Mesenchymal stem cell (in vitro differentiated cells and primary cell): ENCODE measurements around the gene OR10P1.

Source experiments
- DNase-seq: peaks from one replicate; pipeline ENCODE4 v3.0.0-alpha.2; 2013
- H2AFZ ChIP-seq: one replicate; pipeline ENCODE4 v1.6.1; 2013; ENCODE audit warnings: low read depth, mild to moderate bottlenecking, control low read depth, inconsistent platforms, low read length, moderate library complexity
- H2AK5ac ChIP-seq: 2 replicates; pipeline ENCODE4 v1.6.1; 2013; ENCODE audit warnings: low read length, moderate library complexity, mild to moderate bottlenecking, inconsistent platforms; ENCODE audit not compliant: severe bottlenecking
- H2BK120ac ChIP-seq: one replicate; pipeline ENCODE4 v1.6.1; 2013; ENCODE audit warnings: low read depth, mild to moderate bottlenecking, inconsistent platforms, low read length, moderate library complexity
- H2BK12ac ChIP-seq, 2 experiments: one replicate each; pipeline ENCODE4 v1.6.1; 2013; ENCODE audit warnings: inconsistent platforms in 2 of 2, low read length in 2 of 2, mild to moderate bottlenecking in 2 of 2, moderate library complexity in 2 of 2, control low read depth in 1 of 2
- H2BK15ac ChIP-seq: one replicate; pipeline ENCODE4 v1.6.1; 2013; ENCODE audit warnings: mild to moderate bottlenecking, low read depth, inconsistent platforms; ENCODE audit not compliant: poor library complexity, severe bottlenecking
- H2BK5ac ChIP-seq: 2 replicates; pipeline ENCODE4 v1.6.1; 2013; ENCODE audit warnings: low read depth, mild to moderate bottlenecking, low read length, control low read depth, inconsistent platforms; ENCODE audit not compliant: poor library complexity, severe bottlenecking
- H3K14ac ChIP-seq, 2 experiments: one replicate each; pipeline ENCODE4 v1.6.1; 2013; ENCODE audit warnings: inconsistent platforms in 2 of 2, low read length in 2 of 2, control low read depth in 1 of 2, mild to moderate bottlenecking in 1 of 2, moderate library complexity in 1 of 2
- H3K18ac ChIP-seq, 2 experiments: one replicate each; pipeline ENCODE4 v1.6.1; 2013; ENCODE audit warnings: inconsistent platforms in 2 of 2, low read length in 2 of 2, control low read depth in 1 of 2, low read depth in 1 of 2, mild to moderate bottlenecking in 1 of 2
- H3K23ac ChIP-seq, 2 experiments: one replicate each; pipeline ENCODE4 v1.6.1; 2013; ENCODE audit warnings: inconsistent platforms in 2 of 2, low read length in 2 of 2, mild to moderate bottlenecking in 2 of 2, moderate library complexity in 2 of 2, control low read depth in 1 of 2
- H3K27ac ChIP-seq: 2 replicates; pipeline ENCODE4 v1.5.1; 2013; ENCODE audit warnings: mild to moderate bottlenecking, moderate library complexity, low read length, control low read depth, inconsistent platforms; ENCODE audit not compliant: poor library complexity, severe bottlenecking
- H3K27me3 ChIP-seq, 2 experiments: 2 replicates each; pipeline versions ENCODE4 v1.6.1 to v1.7.0; 2013; ENCODE audit warnings: low read length in 2 of 2, mild to moderate bottlenecking in 2 of 2, moderate library complexity in 2 of 2, control low read depth in 1 of 2, inconsistent platforms in 1 of 2; ENCODE audit not compliant: control insufficient read depth in 1 of 2, insufficient read depth in 1 of 2
- H3K36me3 ChIP-seq, 2 experiments: 2 replicates each; pipeline versions ENCODE4 v1.6.1 to v1.7.0; 2013; ENCODE audit warnings: low read length in 2 of 2, control low read depth in 1 of 2, inconsistent platforms in 1 of 2, low read depth in 1 of 2, mild to moderate bottlenecking in 1 of 2; ENCODE audit not compliant: insufficient read depth in 2 of 2, control insufficient read depth in 1 of 2
- H3K4ac ChIP-seq, 2 experiments: one replicate each; pipeline ENCODE4 v1.6.1; 2013; ENCODE audit warnings: inconsistent platforms in 2 of 2, low read length in 2 of 2, mild to moderate bottlenecking in 2 of 2, moderate library complexity in 2 of 2, control low read depth in 1 of 2, low read depth in 1 of 2
- H3K4me1 ChIP-seq: 2 replicates; pipeline ENCODE4 v1.6.1; 2013; ENCODE audit warnings: low read depth, low read length, control low read depth; ENCODE audit not compliant: control insufficient read depth, insufficient read depth
- H3K4me2 ChIP-seq: 2 replicates; pipeline ENCODE4 v1.6.1; 2013; ENCODE audit warnings: low read length, mild to moderate bottlenecking, inconsistent platforms; ENCODE audit not compliant: poor library complexity, severe bottlenecking
- H3K4me3 ChIP-seq, 2 experiments: 2 replicates each; pipeline versions ENCODE4 v1.5.1 to v1.7.0; 2013; ENCODE audit warnings: low read length in 2 of 2, mild to moderate bottlenecking in 2 of 2, control low read depth in 1 of 2, low read depth in 1 of 2; ENCODE audit not compliant: insufficient read depth in 1 of 2
- H3K79me1 ChIP-seq: replicated peaks from 2 replicates; pipeline ENCODE4 v1.6.1; 2013; ENCODE audit warnings: mild to moderate bottlenecking, control low read depth, low read length, inconsistent platforms; ENCODE audit not compliant: poor library complexity, severe bottlenecking
- H3K9ac ChIP-seq: 2 replicates; pipeline ENCODE4 v1.7.0; 2013; ENCODE audit warnings: mild to moderate bottlenecking, low read length, moderate library complexity
- H3K9me3 ChIP-seq: 2 replicates; pipeline ENCODE4 v1.7.0; 2013; ENCODE audit warnings: mild to moderate bottlenecking, low read length; ENCODE audit not compliant: control insufficient read depth
- H4K8ac ChIP-seq: one replicate; pipeline ENCODE4 v1.6.1; 2013; ENCODE audit warnings: inconsistent platforms, mild to moderate bottlenecking, low read length, moderate library complexity
- H4K91ac ChIP-seq: one replicate; pipeline ENCODE4 v1.6.1; 2013; ENCODE audit warnings: mild to moderate bottlenecking, low read length, inconsistent platforms
- WGBS: methylation state at CpG from one replicate; pipeline ENCODE4 v1.1.7; 2013; ENCODE audit warnings: mixed read lengths; 5-methylcytosine and 5-hydroxymethylcytosine counted together

OR10P1 gene

GRCh38 chr12:55612646-55613045 is 24.0 kb upstream of the OR10P1 start:
- Histone ChIP-seq H3K4me1 (no peaks in the 10 kb centered on the region), H3K18ac (no peak overlapping the region)

DNA sequence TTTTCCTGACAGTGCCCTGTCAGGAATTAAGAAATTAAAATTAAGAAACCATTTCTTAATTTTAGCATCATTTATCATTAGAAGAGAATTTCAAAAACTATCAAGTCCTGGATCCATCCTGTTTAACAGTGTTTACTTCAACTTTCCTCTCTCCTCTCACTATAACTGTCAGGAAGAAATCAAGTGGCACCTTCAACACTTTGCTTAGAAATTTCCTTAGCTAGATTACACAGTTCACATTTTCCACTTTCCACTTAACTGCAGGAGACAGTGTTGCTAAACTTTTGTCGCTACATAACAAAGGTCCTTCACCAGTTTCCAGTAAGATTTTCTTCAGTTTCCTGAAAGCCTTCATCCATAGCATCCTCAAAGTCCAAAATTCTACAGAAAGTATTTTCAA is 21.9 kb upstream of the OR10P1 start:
- H4K91ac ChIP-seq = no peak overlapping the region
- H2BK12ac ChIP-seq = no peak overlapping the region
- no peak overlapping the region for H2AK5ac ChIP-seq
- no peak overlapping the region for H2BK120ac ChIP-seq
- H4K8ac ChIP-seq = no peak overlapping the region
- DNase-seq = no peak
- no peak overlapping the region for H3K27ac ChIP-seq
- no peak overlapping the region for H2BK5ac ChIP-seq
- H3K27me3 ChIP-seq = peaks cover 12 to 23% of the 10 kb centered on the region in 2 experiments
- H3K9me3 ChIP-seq = peaks cover 20% of the 10 kb centered on the region
- H3K14ac ChIP-seq = no peak overlapping the region
- H2AFZ ChIP-seq = no peak overlapping the region
- H3K9ac ChIP-seq = no peak overlapping the region
- no peak overlapping the region for H3K23ac ChIP-seq
- no peak overlapping the region for H3K4me2 ChIP-seq
- no peaks in the 10 kb centered on the region for H3K79me1 ChIP-seq
- no peak overlapping the region for H3K4me3 ChIP-seq
- 90% methylated on average over 1 of the region's 1 CpG for WGBS
- no peaks in the 10 kb centered on the region for H3K4me1 ChIP-seq
- no peak overlapping the region for H2BK15ac ChIP-seq
- no peaks in the 10 kb centered on the region for H3K36me3 ChIP-seq
- H3K4ac ChIP-seq = no peak overlapping the region
- no peak overlapping the region for H3K18ac ChIP-seq

More at GRCh38 chr12:55612646-55613045, 24.0 kb upstream of the OR10P1 start:
- H2BK12ac ChIP-seq = no peak overlapping the region
- no peaks in the 10 kb centered on the region for H3K36me3 ChIP-seq
- H4K8ac ChIP-seq = no peak overlapping the region
- no peak overlapping the region for H2BK15ac ChIP-seq
- H3K4me2 ChIP-seq = no peak overlapping the region
- no peak overlapping the region for H3K4me3 ChIP-seq
- H3K27ac ChIP-seq = no peak overlapping the region
- H3K23ac ChIP-seq = no peak overlapping the region
- H3K79me1 ChIP-seq = no peaks in the 10 kb centered on the region
- no peak overlapping the region for H2BK5ac ChIP-seq
- DNase-seq = no peak
- no peak overlapping the region for H2BK120ac ChIP-seq
- no peak overlapping the region for H4K91ac ChIP-seq
- no peak overlapping the region for H3K9ac ChIP-seq
- 29% methylated on average over 1 of the region's 2 CpGs for WGBS
- peaks cover 12 to 19% of the 10 kb centered on the region in 2 experiments for H3K27me3 ChIP-seq
- H3K9me3 ChIP-seq = peaks cover 20% of the 10 kb centered on the region
- H2AFZ ChIP-seq = no peak overlapping the region
- no peak overlapping the region for H3K14ac ChIP-seq
- no peak overlapping the region for H3K4ac ChIP-seq
- no peak overlapping the region for H2AK5ac ChIP-seq

GRCh38 chr12:55619354-55620138 is 17.1 kb upstream of the OR10P1 start:
- H4K91ac ChIP-seq = no peak overlapping the region
- no peak overlapping the region for H3K4ac ChIP-seq
- no peak overlapping the region for H2AFZ ChIP-seq
- H2BK5ac ChIP-seq = no peak overlapping the region
- WGBS = 0% methylated on average over 4 of the region's 6 CpGs
- no peaks in the 10 kb centered on the region for H3K36me3 ChIP-seq
- H3K23ac ChIP-seq = no peak overlapping the region
- no peak overlapping the region for H4K8ac ChIP-seq
- H2BK15ac ChIP-seq = no peak overlapping the region
- H2BK12ac ChIP-seq = no peak overlapping the region
- no peak overlapping the region for H2AK5ac ChIP-seq
- H3K79me1 ChIP-seq = no peaks in the 10 kb centered on the region
- no peak overlapping the region for H3K9ac ChIP-seq
- no peak overlapping the region for H3K4me2 ChIP-seq
- H3K14ac ChIP-seq = no peak overlapping the region
- peak; percentile 92 for DNase-seq
- peaks cover 9 to 37% of the 10 kb centered on the region in 2 experiments for H3K27me3 ChIP-seq
- H3K4me1 ChIP-seq = no peaks in the 10 kb centered on the region
- peaks cover 17% of the 10 kb centered on the region for H3K9me3 ChIP-seq
- H3K4me3 ChIP-seq = no peak overlapping the region
- no peak overlapping the region for H3K27ac ChIP-seq
- no peak overlapping the region for H3K18ac ChIP-seq
- H2BK120ac ChIP-seq = no peak overlapping the region

DNA sequence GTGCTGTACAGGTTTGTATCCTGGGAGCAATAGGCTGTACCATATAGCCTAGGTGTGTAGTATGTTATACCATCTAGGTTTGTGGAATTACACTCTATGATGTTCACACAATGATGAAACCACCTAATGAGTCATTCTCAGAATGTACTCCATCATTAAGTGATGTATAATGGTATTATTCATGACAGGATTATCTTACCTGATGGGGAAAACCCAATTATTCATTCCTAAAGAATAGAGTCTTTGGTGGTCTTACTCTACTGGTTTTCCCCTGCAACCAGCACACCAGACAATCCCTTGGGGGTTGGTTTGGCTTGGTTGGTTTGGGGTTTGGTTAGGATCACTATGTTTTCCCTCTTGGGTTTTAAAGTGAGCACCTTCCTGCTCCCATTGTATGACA is 12.6 kb upstream of the OR10P1 start:
- Histone ChIP-seq H3K79me1 (no peaks in the 10 kb centered on the region), H2AK5ac (no peak overlapping the region), H3K4me1 (no peaks in the 10 kb centered on the region), H3K9ac (no peak overlapping the region), H2AFZ (no peak overlapping the region), H3K23ac (no peak overlapping the region), H2BK12ac (no peak overlapping the region), H3K4ac (no peak overlapping the region), H4K91ac (no peak overlapping the region), H2BK5ac (no peak overlapping the region), H3K4me2 (no peak overlapping the region), H4K8ac (no peak overlapping the region), H3K27ac (no peak overlapping the region), H2BK120ac (no peak overlapping the region), H3K4me3 (no peak overlapping the region), H3K36me3 (no peaks in the 10 kb centered on the region), H2BK15ac (no peak overlapping the region), H3K14ac (no peak overlapping the region), H3K9me3 (no peaks in the 10 kb centered on the region), H3K27me3 (peaks cover 23 to 68% of the 10 kb centered on the region in 2 experiments), H3K18ac (no peak overlapping the region)
- no peak for DNase-seq
